Neural crest cell (in vitro differentiated cells): ENCODE data around the gene CTNNA3. TPM values are rescaled to one million over a fixed set of nuclear protein-coding genes. Genes with fewer than 3 reads are reported as not detected.

Experiments
- DNase-seq: peaks from one replicate; pipeline ENCODE4 v3.0.0; 2021; ENCODE audit warnings: low read depth, mixed read lengths, low spot score
- H3K27ac Mint-ChIP-seq: one replicate; pipeline ENCODE4 v1.8.0; 2021; ENCODE audit warnings: mild to moderate bottlenecking, mixed read lengths; ENCODE audit not compliant: unreplicated experiment
- H3K27me3 Mint-ChIP-seq: 2 replicates; pipeline ENCODE4 v1.8.0; 2021; ENCODE audit warnings: low read depth, mild to moderate bottlenecking, mixed read lengths
- H3K36me3 Mint-ChIP-seq: 2 replicates; pipeline ENCODE4 v1.8.0; 2021; ENCODE audit warnings: low read depth, mild to moderate bottlenecking, mixed read lengths
- H3K4me1 Mint-ChIP-seq: 2 replicates; pipeline ENCODE4 v1.8.0; 2021; ENCODE audit warnings: mixed read lengths
- H3K4me3 Mint-ChIP-seq: one replicate; pipeline ENCODE4 v1.8.0; 2021; ENCODE audit warnings: mild to moderate bottlenecking, mixed read lengths
- H3K9me3 Mint-ChIP-seq: 2 replicates; pipeline ENCODE4 v1.8.0; 2021; ENCODE audit warnings: mixed read lengths
- total RNA-seq: library from RNA; stranded (reverse); gene quantifications from 2 replicates; pipeline ENCODE4 v1.2.1, GENCODE V29; 2021
- TF ChIP-seq, protein P1 (sequence below): fragments of 200-600 bp; sonication (generic); conservative IDR thresholded peaks from 2 replicates; pipeline ENCODE4 v1.5.0; 2021; ENCODE audit warnings: antibody characterized with exemption, mild to moderate bottlenecking

CTNNA3 gene
- total RNA-seq, 1 donor from 2014 or later = 4.7 TPM

- no peaks in the 10 kb centered on the region for H3K4me1 Mint-ChIP-seq
- H3K36me3 Mint-ChIP-seq = peaks cover 3% of the 10 kb centered on the region
- H3K27ac Mint-ChIP-seq = no peak overlapping the region
- no peak overlapping the region for H3K4me3 Mint-ChIP-seq
- no peak for DNase-seq
- TF ChIP-seq, protein P1, sequence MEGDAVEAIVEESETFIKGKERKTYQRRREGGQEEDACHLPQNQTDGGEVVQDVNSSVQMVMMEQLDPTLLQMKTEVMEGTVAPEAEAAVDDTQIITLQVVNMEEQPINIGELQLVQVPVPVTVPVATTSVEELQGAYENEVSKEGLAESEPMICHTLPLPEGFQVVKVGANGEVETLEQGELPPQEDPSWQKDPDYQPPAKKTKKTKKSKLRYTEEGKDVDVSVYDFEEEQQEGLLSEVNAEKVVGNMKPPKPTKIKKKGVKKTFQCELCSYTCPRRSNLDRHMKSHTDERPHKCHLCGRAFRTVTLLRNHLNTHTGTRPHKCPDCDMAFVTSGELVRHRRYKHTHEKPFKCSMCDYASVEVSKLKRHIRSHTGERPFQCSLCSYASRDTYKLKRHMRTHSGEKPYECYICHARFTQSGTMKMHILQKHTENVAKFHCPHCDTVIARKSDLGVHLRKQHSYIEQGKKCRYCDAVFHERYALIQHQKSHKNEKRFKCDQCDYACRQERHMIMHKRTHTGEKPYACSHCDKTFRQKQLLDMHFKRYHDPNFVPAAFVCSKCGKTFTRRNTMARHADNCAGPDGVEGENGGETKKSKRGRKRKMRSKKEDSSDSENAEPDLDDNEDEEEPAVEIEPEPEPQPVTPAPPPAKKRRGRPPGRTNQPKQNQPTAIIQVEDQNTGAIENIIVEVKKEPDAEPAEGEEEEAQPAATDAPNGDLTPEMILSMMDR = no peak
- H3K9me3 Mint-ChIP-seq = peaks cover 4% of the 10 kb centered on the region
- H3K27me3 Mint-ChIP-seq = no peaks in the 10 kb centered on the region
Measured at GRCh38 chr10:65993451-65993850, 1702.5 kb downstream of the CTNNA3 start.

DNA sequence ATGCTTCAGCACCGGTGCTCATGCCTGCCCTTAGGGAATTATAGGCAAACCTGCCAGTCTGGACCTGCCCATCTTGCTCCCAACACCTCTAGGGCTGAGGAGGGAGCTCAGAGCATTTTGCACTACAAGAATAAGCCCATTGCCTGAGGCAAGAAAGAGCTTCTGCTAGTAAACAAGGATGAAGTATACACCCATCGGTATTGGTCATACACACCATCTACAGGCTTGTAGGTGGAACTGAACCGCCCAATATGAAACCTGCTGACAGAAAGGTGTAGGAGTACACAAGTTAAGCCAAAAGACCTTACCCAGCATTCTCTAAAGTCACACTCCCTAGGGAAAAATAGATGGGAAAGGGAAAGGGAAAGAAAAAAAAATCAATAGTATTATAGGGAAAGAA is 1727.1 kb downstream of the CTNNA3 start:
- TF ChIP-seq, protein P1 = no peak
- H3K36me3 Mint-ChIP-seq = no peaks in the 10 kb centered on the region
- DNase-seq = no peak
- no peaks in the 10 kb centered on the region for H3K4me1 Mint-ChIP-seq
- H3K9me3 Mint-ChIP-seq = peaks cover 9% of the 10 kb centered on the region
- no peak overlapping the region for H3K27ac Mint-ChIP-seq
- peaks cover 3% of the 10 kb centered on the region for H3K27me3 Mint-ChIP-seq
- H3K4me3 Mint-ChIP-seq = no peak overlapping the region

DNA sequence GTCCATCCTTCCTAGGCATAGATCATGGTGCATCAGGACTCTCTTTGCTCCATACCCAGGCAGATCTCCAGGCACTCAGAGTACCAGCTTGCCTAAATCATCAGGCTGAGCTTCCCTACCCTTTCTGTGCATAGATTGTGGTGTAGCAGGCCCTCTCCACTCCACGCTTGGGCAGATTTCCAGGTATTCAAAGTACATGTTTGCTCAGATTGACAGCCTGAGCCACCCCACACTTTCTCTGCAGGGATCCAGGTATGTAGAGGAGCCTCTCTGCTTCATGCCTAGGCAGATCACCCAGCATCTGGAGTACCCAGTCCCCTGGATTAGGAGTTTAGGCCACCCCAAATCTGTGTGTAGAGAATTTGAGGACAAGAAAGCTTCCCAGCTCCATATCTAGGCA is 1727.6 kb downstream of the CTNNA3 start:
- TF ChIP-seq, protein P1 = no peak
- peaks cover 3% of the 10 kb centered on the region for H3K27me3 Mint-ChIP-seq
- H3K36me3 Mint-ChIP-seq = no peaks in the 10 kb centered on the region
- H3K4me3 Mint-ChIP-seq = no peak overlapping the region
- no peak overlapping the region for H3K27ac Mint-ChIP-seq
- no peak for DNase-seq
- peaks cover 8% of the 10 kb centered on the region for H3K9me3 Mint-ChIP-seq
- no peaks in the 10 kb centered on the region for H3K4me1 Mint-ChIP-seq

- Mint-ChIP-seq H3K4me1 (no peaks in the 10 kb centered on the region), H3K27ac (no peak overlapping the region), H3K27me3 (no peaks in the 10 kb centered on the region), H3K36me3 (no peaks in the 10 kb centered on the region), H3K4me3 (no peak overlapping the region), H3K9me3 (peaks cover 4% of the 10 kb centered on the region)
- TF ChIP-seq, protein P1 = no peak
- DNase-seq = no peak
Measured at GRCh38 chr10:65964205-65964604, 1731.8 kb downstream of the CTNNA3 start.

DNA sequence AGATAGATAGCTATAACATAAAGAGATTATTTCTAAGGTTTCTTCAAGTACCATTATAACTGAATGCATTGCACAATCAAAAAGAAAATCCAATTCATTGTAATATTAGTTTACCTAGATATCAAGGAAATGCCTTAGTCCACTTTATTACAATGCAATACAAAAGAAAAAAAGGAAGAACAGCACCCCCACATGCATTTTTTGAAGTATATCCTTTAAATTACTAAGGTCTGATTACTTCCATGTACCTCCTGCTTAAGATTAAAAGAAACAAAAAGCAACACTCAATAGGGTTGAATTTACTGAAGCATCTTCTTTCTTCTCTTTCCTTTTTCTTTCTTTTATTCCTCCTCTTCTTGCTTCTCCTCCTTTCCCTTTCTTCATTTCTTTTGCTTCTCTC is 1743.9 kb downstream of the CTNNA3 start:
- Mint-ChIP-seq H3K27ac (no peak overlapping the region), H3K36me3 (no peaks in the 10 kb centered on the region), H3K9me3 (peaks cover 7% of the 10 kb centered on the region), H3K4me3 (no peak overlapping the region), H3K4me1 (no peaks in the 10 kb centered on the region), H3K27me3 (no peaks in the 10 kb centered on the region)
- TF ChIP-seq, protein P1 = no peak
- no peak for DNase-seq

DNA sequence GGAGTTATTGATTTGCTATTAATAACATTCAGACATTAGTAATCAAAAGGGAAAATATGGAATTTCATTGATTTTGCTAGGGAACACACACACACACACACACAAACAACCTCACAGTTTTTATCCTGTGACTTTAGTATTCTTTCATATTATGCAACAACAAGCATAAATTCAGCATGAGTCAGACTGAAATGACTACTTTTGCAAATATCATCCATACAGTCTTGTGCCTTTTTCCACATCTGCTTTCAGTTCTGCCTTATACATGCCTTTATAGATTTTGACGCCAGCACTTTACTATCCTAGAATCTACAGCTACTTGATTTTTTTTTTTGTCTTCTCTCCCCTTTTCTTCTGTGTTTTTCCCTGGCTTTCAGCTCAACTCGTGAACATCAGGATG is 1745.9 kb downstream of the CTNNA3 start:
- Mint-ChIP-seq H3K27ac (no peak overlapping the region), H3K36me3 (no peaks in the 10 kb centered on the region)

More for the DNA sequence above, 1745.9 kb downstream of the CTNNA3 start:
- Mint-ChIP-seq H3K27me3 (no peaks in the 10 kb centered on the region), H3K9me3 (peaks cover 4% of the 10 kb centered on the region), H3K4me3 (no peak overlapping the region), H3K4me1 (no peaks in the 10 kb centered on the region)
- no peak for DNase-seq
- TF ChIP-seq, protein P1 = no peak
